C4-2B (cell line): ENCODE data around the gene HEATR3.

Source experiments
- H3K27ac ChIP-seq: fragments of 450-650 bp; 2 replicates; pipeline ENCODE4 v1.5.1; 2017
- CTCF ChIP-seq: fragments of 450-650 bp; conservative IDR thresholded peaks from 2 replicates; pipeline ENCODE4 v1.5.1; 2017; ENCODE audit warnings: mild to moderate bottlenecking
- ZFX ChIP-seq: fragments of 450-650 bp; IDR thresholded peaks from 2 replicates; pipeline ENCODE4 v1.6.1; 2017

The HEATR3 gene

GRCh38 chr16:50040710-50041109, 25.1 kb upstream of the HEATR3 start:
- H3K27ac ChIP-seq, result no peak overlapping the region
- no peak for TF ChIP-seq CTCF
- no peak for TF ChIP-seq ZFX

GRCh38 chr16:50043358-50043757, 22.4 kb upstream of the HEATR3 start:
- no peak overlapping the region for H3K27ac ChIP-seq
- TF ChIP-seq CTCF (no peak), ZFX (no peak)

- H3K27ac ChIP-seq, result no peak overlapping the region
- TF ChIP-seq ZFX (no peak), CTCF (no peak)
Observed at GRCh38 chr16:50045412-50045811, 20.4 kb upstream of the HEATR3 start.

- TF ChIP-seq ZFX (no peak), CTCF (no peak)
- no peak overlapping the region for H3K27ac ChIP-seq
Observed at GRCh38 chr16:50046853-50047252, 18.9 kb upstream of the HEATR3 start.

- TF ChIP-seq ZFX (no peak), CTCF (no peak)
- no peak overlapping the region for H3K27ac ChIP-seq
Observed at GRCh38 chr16:50047864-50048263, 17.9 kb upstream of the HEATR3 start.

- TF ChIP-seq ZFX, result no peak
- TF ChIP-seq CTCF, result no peak
- no peak overlapping the region for H3K27ac ChIP-seq
Observed at GRCh38 chr16:50050802-50051201, 15.0 kb upstream of the HEATR3 start.

GRCh38 chr16:50056226-50056625, 9.5 kb upstream of the HEATR3 start:
- TF ChIP-seq ZFX, result no peak
- no peak for TF ChIP-seq CTCF
- no peak overlapping the region for H3K27ac ChIP-seq
